GM13976 (cell line): Measurements from ENCODE around the gene SLIT3.

Experiments
- DNase-seq: peaks from one replicate; pipeline ENCODE4 v3.0.0; 2012; ENCODE audit warnings: low spot score
- in situ Hi-C: fragments of 300-500 bp; cut with MboI; formaldehyde crosslinking; loops from one replicate; pipeline ENCODE4 v1.12.0; 2022; ENCODE audit warnings: low sequenced_read_pairs, mixed read lengths, inconsistent platforms; ENCODE audit not compliant: unreplicated experiment
- TF ChIP-seq, protein P1 (sequence below): IDR thresholded peaks from 2 replicates; pipeline ENCODE4 v1.5.1; 2012; ENCODE audit warnings: borderline replicate concordance, mild to moderate bottlenecking; ENCODE audit not compliant: insufficient read depth; ENCODE audit errors: extremely low read depth, missing control alignments, control extremely low read depth

SLIT3 gene

DNA sequence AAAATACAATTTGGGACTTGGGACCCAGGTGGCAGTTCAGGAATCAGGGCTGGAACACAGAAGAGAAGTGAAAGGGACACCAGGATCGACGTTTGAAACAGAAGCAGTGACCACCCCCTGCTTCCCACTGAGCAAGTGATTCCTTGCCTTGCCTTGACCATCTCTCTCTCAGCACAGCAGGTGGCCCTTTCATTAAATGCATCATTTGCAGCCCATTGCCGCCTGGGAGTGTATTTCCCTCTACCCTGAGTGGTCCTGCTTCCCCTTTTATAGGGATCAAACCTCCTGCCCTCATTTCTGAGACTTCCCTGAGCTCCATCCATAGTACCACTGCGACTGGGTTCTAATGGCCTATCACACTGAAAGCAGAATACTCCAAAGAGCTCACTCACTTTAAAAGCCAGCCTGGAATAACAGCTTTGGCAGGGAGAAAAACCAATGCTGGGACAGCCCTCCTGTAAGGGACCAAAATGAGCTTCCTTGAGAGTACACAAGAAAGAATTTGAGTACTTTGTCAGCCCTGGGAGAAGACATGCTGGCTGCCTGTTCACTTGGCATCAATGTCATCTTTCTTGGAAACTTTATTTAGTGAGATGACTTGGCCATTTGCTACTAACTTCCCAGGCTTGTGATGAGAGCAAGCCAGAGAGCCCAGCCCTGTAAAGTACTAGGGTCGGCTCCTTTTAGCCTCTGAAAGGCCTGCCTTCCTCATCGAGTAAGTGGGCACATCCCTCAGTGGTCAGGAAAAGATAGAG lies 149.7 kb downstream of the SLIT3 start:
- in situ Hi-C loops: no loop called here
- TF ChIP-seq, protein P1, sequence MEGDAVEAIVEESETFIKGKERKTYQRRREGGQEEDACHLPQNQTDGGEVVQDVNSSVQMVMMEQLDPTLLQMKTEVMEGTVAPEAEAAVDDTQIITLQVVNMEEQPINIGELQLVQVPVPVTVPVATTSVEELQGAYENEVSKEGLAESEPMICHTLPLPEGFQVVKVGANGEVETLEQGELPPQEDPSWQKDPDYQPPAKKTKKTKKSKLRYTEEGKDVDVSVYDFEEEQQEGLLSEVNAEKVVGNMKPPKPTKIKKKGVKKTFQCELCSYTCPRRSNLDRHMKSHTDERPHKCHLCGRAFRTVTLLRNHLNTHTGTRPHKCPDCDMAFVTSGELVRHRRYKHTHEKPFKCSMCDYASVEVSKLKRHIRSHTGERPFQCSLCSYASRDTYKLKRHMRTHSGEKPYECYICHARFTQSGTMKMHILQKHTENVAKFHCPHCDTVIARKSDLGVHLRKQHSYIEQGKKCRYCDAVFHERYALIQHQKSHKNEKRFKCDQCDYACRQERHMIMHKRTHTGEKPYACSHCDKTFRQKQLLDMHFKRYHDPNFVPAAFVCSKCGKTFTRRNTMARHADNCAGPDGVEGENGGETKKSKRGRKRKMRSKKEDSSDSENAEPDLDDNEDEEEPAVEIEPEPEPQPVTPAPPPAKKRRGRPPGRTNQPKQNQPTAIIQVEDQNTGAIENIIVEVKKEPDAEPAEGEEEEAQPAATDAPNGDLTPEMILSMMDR: no peak
- DNase-seq: no peak

DNA sequence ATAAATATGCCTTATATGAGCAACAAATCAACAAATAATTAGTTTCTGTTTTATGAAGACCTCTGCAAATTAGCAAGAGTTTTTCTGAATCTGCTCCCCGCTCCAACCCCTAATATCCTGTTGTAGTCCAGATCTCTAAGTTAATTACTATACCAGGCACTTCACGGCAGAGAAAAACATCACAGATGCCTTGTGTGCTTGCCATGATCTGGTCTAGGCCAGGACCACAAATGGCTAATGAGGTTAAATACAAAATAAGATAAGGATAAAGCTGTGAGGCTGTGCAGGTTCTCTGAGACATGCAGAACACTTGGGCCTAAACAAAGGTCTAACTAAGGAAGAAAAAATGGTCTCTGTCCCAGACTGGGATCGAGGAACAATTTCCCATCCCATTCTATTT lies 150.8 kb downstream of the SLIT3 start:
- DNase-seq: no peak
- TF ChIP-seq, protein P1: no peak
- in situ Hi-C loops: no loop called here

DNA sequence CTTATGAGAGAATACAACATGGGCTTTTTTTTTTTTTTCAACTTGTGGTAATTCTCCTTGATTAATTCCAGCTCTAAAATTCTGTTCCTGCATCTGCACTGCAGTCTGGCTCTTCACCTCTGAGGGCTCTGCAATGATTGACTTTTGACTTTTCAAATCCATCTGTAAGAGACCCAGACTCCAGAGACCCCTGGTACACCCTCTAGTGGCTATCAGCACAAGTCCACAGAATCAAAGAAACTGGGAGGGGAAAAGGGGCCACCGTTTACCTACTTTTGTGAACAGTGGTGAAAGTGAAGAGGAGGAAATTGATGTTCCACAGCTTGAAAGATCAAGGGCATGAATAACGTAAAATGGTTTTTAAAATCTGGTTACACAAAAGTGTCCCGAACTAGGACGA lies 151.6 kb downstream of the SLIT3 start:
- TF ChIP-seq, protein P1: no peak
- DNase-seq: no peak
- in situ Hi-C loops: no loop called here

DNA sequence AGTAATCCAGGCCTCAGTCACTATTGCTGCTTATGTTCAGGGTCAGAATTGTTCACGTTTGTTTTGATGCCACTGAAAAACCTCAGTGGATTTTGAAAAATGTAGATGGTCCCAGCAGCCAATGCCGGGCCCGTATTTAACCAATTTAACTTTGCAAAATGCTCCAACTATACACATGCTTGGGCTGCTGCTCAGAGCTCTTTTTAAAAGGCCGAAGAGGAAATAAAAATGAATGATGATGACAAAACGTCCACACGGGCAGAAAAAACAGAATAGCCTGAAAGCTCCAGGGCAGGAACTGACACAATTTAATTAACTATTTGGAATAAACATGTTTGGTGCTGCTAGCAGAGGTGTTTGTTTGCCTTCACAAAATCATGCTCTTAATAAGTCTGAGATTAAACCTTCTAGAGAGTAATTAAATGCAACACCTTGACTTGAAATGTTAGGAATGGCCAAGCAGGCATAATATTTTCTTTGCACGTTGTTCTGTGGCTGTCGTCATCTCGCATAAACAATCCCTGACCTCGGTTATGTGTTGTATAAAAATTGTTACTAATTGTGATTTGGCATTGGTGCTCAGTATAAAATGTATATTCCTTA lies 152.7 kb downstream of the SLIT3 start:
- no peak for DNase-seq
- TF ChIP-seq, protein P1: no peak
- in situ Hi-C loops: no loop called here

DNA sequence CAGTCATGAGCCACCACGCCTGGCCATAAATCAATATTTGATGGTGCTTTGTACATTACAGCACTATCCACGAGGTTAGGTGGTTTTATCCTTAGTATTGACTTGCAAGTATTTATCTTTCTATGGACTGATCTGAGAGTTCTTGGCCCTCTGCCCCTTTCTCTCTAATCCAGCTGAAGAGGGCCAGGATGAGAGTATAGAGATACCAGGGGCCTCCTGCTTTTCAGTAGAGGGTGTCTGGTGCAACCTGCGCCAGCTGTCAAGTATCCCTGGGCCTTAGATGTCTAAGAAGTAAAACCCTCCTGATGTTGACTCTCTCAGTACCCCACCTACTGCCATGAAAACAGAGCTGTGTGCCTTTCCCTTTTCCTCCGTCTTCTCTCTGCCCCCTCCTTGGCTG lies 153.4 kb downstream of the SLIT3 start:
- in situ Hi-C loops: no loop called here
- DNase-seq: no peak
- TF ChIP-seq, protein P1: no peak

DNA sequence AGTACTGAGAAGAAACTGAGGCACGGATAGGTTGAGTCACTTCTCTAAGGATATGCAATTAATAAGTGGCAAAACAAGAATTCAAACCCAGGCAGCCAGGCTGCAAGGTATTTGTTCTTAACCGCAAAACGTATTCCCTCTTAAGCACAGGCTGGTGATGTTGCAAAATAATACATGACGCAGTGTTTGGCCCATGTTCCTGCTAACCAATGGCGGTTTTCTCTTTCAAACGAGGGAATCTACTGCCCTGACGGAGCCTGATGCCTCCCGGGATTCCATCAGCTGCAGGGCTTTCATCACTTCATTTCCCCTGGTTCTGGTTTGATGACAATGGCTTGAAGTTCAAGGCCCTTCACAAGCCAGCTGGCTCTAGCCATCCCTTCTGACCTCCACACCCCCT lies 154.8 kb downstream of the SLIT3 start:
- DNase-seq: no peak
- in situ Hi-C loops: no loop called here
- TF ChIP-seq, protein P1: no peak
